ENCODE measurements around the gene PPM1M. TPM values are rescaled to one million over a fixed set of nuclear protein-coding genes. Genes with fewer than 3 reads are reported as not detected.

Gene PPM1M
- total RNA-seq, 4 donors from 2014 or later, result 13.0 to 44.7 (median 35.3) TPM

GRCh38 chr3:52228266-52228665, 17.3 kb upstream of the PPM1M start:
- no peak for TF ChIP-seq CTCF (IDR thresholded peaks at IDR 0.05; ENCODE audit: low read depth)

GRCh38 chr3:52228751-52229291, 16.7 kb upstream of the PPM1M start:
- no peak for TF ChIP-seq CTCF (IDR thresholded peaks at IDR 0.05; ENCODE audit: low read depth)

- TF ChIP-seq CTCF (IDR thresholded peaks at IDR 0.05; ENCODE audit: low read depth), result no peak
Measured at GRCh38 chr3:52229656-52230055, 15.9 kb upstream of the PPM1M start.

- TF ChIP-seq CTCF (IDR thresholded peaks at IDR 0.05; ENCODE audit: low read depth), result no peak
Measured at GRCh38 chr3:52230461-52230860, 15.1 kb upstream of the PPM1M start.

- no peak for TF ChIP-seq CTCF (IDR thresholded peaks at IDR 0.05; ENCODE audit: low read depth)
Measured at GRCh38 chr3:52230889-52231499, 14.6 kb upstream of the PPM1M start.

GRCh38 chr3:52231502-52232278, 13.9 kb upstream of the PPM1M start:
- TF ChIP-seq CTCF (IDR thresholded peaks at IDR 0.05; ENCODE audit: low read depth), result no peak
